GM23248 (cell line): ENCODE results near the gene DHX36.

ENCODE experiments used
- EZH2 ChIP-seq: fragments of 200-600 bp; sonication (generic); IDR thresholded peaks from 2 replicates; pipeline ENCODE4 v1.6.1; 2018; ENCODE audit warnings: antibody characterized with exemption, mild to moderate bottlenecking; ENCODE audit not compliant: insufficient read depth, poor library complexity, severe bottlenecking
- EZH2phosphoT487 ChIP-seq: fragments of 200-600 bp; sonication (generic); IDR thresholded peaks from 2 replicates; pipeline ENCODE4 v1.6.1; 2018; ENCODE audit warnings: antibody characterized with exemption, moderate library complexity, mild to moderate bottlenecking, low read depth; ENCODE audit not compliant: insufficient read depth

GRCh38 chr3:154254527-154254926 lies 69.8 kb downstream of the DHX36 start:
- TF ChIP-seq EZH2 (no peak), EZH2phosphoT487 (no peak)
